Measurements from ENCODE around the gene WBP2. TPM values are rescaled to one million over a fixed set of nuclear protein-coding genes. Genes with fewer than 3 reads are reported as not detected.

The WBP2 gene
- polyA plus RNA-seq (ENCODE audit: insufficient read length): 64.3 TPM

GRCh38 chr17:75855310-75856061 lies at the start of gene WBP2:
Gene WBP2, minus strand, starts transcription at chr17:75855335. Its CDS starts 38 bp downstream, at chr17:75855297.
- peak; percentile 100 for DNase-seq

- DNase-seq: no peak
These were observed 47.3 kb upstream of the WBP2 start for GRCh38 chr17:75902406-75902805.

GRCh38 chr17:75901727-75902126 lies 46.6 kb upstream of the WBP2 start:
- DNase-seq: no peak

- no peak for DNase-seq
These were observed 45.8 kb upstream of the WBP2 start for GRCh38 chr17:75900691-75901533.

GRCh38 chr17:75899767-75900468 lies 44.8 kb upstream of the WBP2 start:
- DNase-seq: no peak

- DNase-seq: no peak
These were observed 44.2 kb upstream of the WBP2 start for GRCh38 chr17:75899353-75899752.

GRCh38 chr17:75898791-75899190 lies 43.7 kb upstream of the WBP2 start:
- no peak for DNase-seq

GRCh38 chr17:75898065-75898464 lies 42.9 kb upstream of the WBP2 start:
- DNase-seq: no peak

GRCh38 chr17:75897160-75898019 lies 42.3 kb upstream of the WBP2 start:
- DNase-seq: no peak

GRCh38 chr17:75896415-75897159 lies 41.5 kb upstream of the WBP2 start, which contains the start of gene TRIM65:
Gene TRIM65, minus strand, starts transcription at chr17:75896951. Its CDS starts 14 bp downstream, at chr17:75896937.
- DNase-seq: peak; percentile 88

- DNase-seq: no peak
These were observed 40.4 kb upstream of the WBP2 start for GRCh38 chr17:75895370-75896155.

- DNase-seq: no peak
These were observed 39.1 kb upstream of the WBP2 start for GRCh38 chr17:75894049-75894733.

- no peak for DNase-seq
These were observed 38.3 kb upstream of the WBP2 start for GRCh38 chr17:75893305-75894048.

GRCh38 chr17:75892556-75893224 lies 37.6 kb upstream of the WBP2 start:
- no peak for DNase-seq

GRCh38 chr17:75891605-75892555 lies 36.7 kb upstream of the WBP2 start:
- no peak for DNase-seq

- no peak for DNase-seq
These were observed 36.0 kb upstream of the WBP2 start for GRCh38 chr17:75891022-75891604.

- DNase-seq: no peak
These were observed 34.3 kb upstream of the WBP2 start for GRCh38 chr17:75889454-75889853.
